H1 (cell line): ENCODE results near the gene COL28A1. TPM values are rescaled to one million over a fixed set of nuclear protein-coding genes. Genes with fewer than 3 reads are reported as not detected.

ENCODE experiments used
- BACH1 ChIP-seq: IDR thresholded peaks from 2 replicates; pipeline ENCODE4 v1.6.1; 2012; ENCODE audit warnings: low read length, improper control_type of control experiment
- KDM5A ChIP-seq: fragments of 200-600 bp; IDR thresholded peaks from 2 replicates; pipeline ENCODE4 v1.7.1; 2012; ENCODE audit warnings: mild to moderate bottlenecking, low read length, inconsistent platforms, mixed read lengths
- RFX5 ChIP-seq: IDR thresholded peaks from 2 replicates; pipeline ENCODE4 v1.6.1; 2011; ENCODE audit warnings: low read depth, low read length, improper control_type of control experiment, borderline replicate concordance
- RNF2 ChIP-seq: fragments of 200-900, 300-1000 bp; sonication (generic); IDR thresholded peaks from 2 replicates; pipeline ENCODE4 v1.7.1; 2016; ENCODE audit warnings: borderline replicate concordance, low read depth, mild to moderate bottlenecking, antibody characterized with exemption, low read length; ENCODE audit not compliant: poor library complexity, severe bottlenecking; ENCODE audit errors: missing control alignments
- polyA plus RNA-seq, 7 experiments: library from polyadenylated mRNA; depleted of rRNA in 3 of 7; stranded (reverse) in 5 of 7; unstranded in 2 of 7; fragments of >200 nt in 5 of 7; fragments of 200-250 nt in 2 of 7; gene quantifications; 1 replicate in 5 of 7; 2 replicates in 1 of 7; 4 replicates in 1 of 7; pipeline versions ENCODE4 v1.2.1 to v1.2.3, GENCODE V29; 2011 to 2013; ENCODE audit warnings: missing spikeins in 2 of 7, mixed read lengths in 2 of 7
- total RNA-seq: library from RNA; stranded (reverse); fragmentation: NEBNext Ultra II Directional; extraction: Animal tissue kit (Norgen Biotek cat#: 25700); gene quantifications from 2 replicates; pipeline ENCODE4 v1.2.1, GENCODE V29; 2021

COL28A1 gene
- total and polyA plus RNA-seq, 2 of the 8 experiments (the other 6 are each of a cell fraction or from before 2014, with no cell fraction given): 0.22 to 0.38 TPM

DNA sequence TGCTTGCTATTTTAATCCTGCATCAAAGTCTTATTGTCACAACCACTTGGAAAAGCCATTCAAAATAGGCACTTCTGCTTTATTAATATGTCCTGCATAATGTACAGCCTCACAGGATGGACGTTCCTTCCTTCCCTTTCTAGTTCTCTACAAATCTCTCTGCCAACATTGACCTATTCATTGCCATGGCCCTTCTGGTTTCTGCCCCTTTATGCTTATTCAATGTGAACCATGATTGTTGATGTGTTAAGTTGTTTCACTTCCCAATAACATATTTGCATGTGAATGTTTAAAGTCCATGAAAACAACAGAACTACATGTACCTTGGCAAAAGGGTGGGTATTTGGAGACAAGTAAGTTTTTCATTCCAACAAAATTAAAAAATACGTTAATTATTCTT is 45.7 kb downstream of the COL28A1 start (continued):
- TF ChIP-seq RFX5 (no peak), RNF2 (no peak), KDM5A (no peak), BACH1 (no peak)
